K562 (cell line): ENCODE results near the gene ARHGAP12. TPM values are rescaled to one million over a fixed set of nuclear protein-coding genes. Genes with fewer than 3 reads are reported as not detected.

ENCODE experiments used
- ATAC-seq: fragments of 200-7000 bp; cut with Tn5 transposase; 3 replicates; pipeline ENCODE4 v1.9.1; 2020; ENCODE audit warnings: moderate library complexity
- BruUV-seq: library from RNA; stranded (reverse); fragments of 400-500 nt; replicated peaks from 2 replicates; lab custom pipeline; 2021; lab: Mats Ljungman, UMichigan
- CTCF ChIA-PET: fragments of 300-600 bp; formaldehyde crosslinking; extraction: SDS; loops from one replicate; lab custom pipeline; 2021; ENCODE audit warnings: low intra/inter-chr PET ratio; lab: Yijun Ruan, JAX
- POLR2A ChIA-PET: fragments of 300-600, 350-650 bp; sonication (Branson Sonifier 250); formaldehyde crosslinking; extraction: SDS; loops from one replicate; lab custom pipeline; 2021; ENCODE audit warnings: antibody characterized with exemption, inconsistent platforms; lab: Yijun Ruan, JAX
- DNase-seq, 4 experiments: peaks; one replicate each; pipeline versions ENCODE4 v3.0.0 to v3.0.0-alpha.2; 2011 to 2018; ENCODE audit warnings: low spot score in 3 of 4, mixed read lengths in 3 of 4; ENCODE audit errors: extremely low read depth in 1 of 4
- FAIRE-seq: peaks from 2 replicates; lab custom pipeline; 2011; peaks lifted over from hg19 to GRCh38; lab: Jason Lieb, UNC
- H2AFZ ChIP-seq: 2 replicates; pipeline ENCODE4 v1.6.0; 2011; ENCODE audit warnings: low read depth, low read length, control low read depth, inconsistent platforms
- H3K27ac ChIP-seq: fragments of 200-600 bp; 3 replicates; pipeline ENCODE4 v1.8.0; 2011; ENCODE audit warnings: low read depth, mild to moderate bottlenecking, control low read depth, inconsistent platforms, low read length, moderate library complexity, mixed read lengths; ENCODE audit errors: extremely low read depth
- H3K27me3 ChIP-seq, 2 experiments: fragments of 300-600 bp in 1 of 2; 2 replicates in 1 of 2; 3 replicates in 1 of 2; pipeline versions ENCODE4 v1.6.0 to v1.8.0; 2011; ENCODE audit warnings: inconsistent platforms in 2 of 2, low read length in 2 of 2, mild to moderate bottlenecking in 1 of 2, mixed read lengths in 1 of 2, moderate library complexity in 1 of 2; ENCODE audit not compliant: control insufficient read depth in 2 of 2, insufficient read depth in 2 of 2
- H3K36me3 ChIP-seq: fragments of 300-600 bp; 3 replicates; pipeline ENCODE4 v1.8.0; 2011; ENCODE audit warnings: mild to moderate bottlenecking, low read length, inconsistent platforms; ENCODE audit not compliant: control insufficient read depth, insufficient read depth
- H3K4me1 ChIP-seq, 2 experiments: fragments of 200-600 bp in 1 of 2; replicated peaks in 1 of 2; 2 replicates in 1 of 2; 3 replicates in 1 of 2; pipeline versions ENCODE4 v1.5.1 to v1.8.0; 2011; ENCODE audit warnings: inconsistent platforms in 2 of 2, low read length in 2 of 2, mild to moderate bottlenecking in 1 of 2, mixed read lengths in 1 of 2, moderate library complexity in 1 of 2; ENCODE audit not compliant: control insufficient read depth in 2 of 2, insufficient read depth in 2 of 2
- H3K4me2 ChIP-seq: 2 replicates; pipeline ENCODE4 v1.6.1; 2011; ENCODE audit warnings: low read length, control low read depth, inconsistent platforms, mixed read lengths; ENCODE audit not compliant: insufficient read depth
- H3K4me3 ChIP-seq: fragments of 200-600 bp; sonication (generic), shearing (Covaris generic); 2 replicates; pipeline ENCODE4 v1.5.1; 2016; ENCODE audit warnings: control low read depth, inconsistent platforms
- H3K79me2 ChIP-seq: fragments of 200-600 bp; 3 replicates; pipeline ENCODE4 v1.8.0; 2011; ENCODE audit warnings: low read length, inconsistent platforms; ENCODE audit not compliant: control insufficient read depth, insufficient read depth
- H3K9ac ChIP-seq, 2 experiments: 2 replicates each; pipeline versions ENCODE4 v1.6.0 to v1.6.1; 2011; ENCODE audit warnings: low read depth in 2 of 2, low read length in 2 of 2, control low read depth in 1 of 2, inconsistent platforms in 1 of 2, mild to moderate bottlenecking in 1 of 2, mixed read lengths in 1 of 2; ENCODE audit not compliant: insufficient read depth in 1 of 2
- H3K9me1 ChIP-seq: one replicate; pipeline ENCODE4 v1.6.0; 2011; ENCODE audit warnings: inconsistent platforms, mild to moderate bottlenecking, low read length, moderate library complexity; ENCODE audit not compliant: control insufficient read depth, insufficient read depth
- H3K9me3 ChIP-seq: replicated peaks from 2 replicates; pipeline ENCODE4 v1.5.1; 2011; ENCODE audit warnings: low read depth, low read length, inconsistent platforms; ENCODE audit not compliant: control insufficient read depth, insufficient read depth
- H4K20me1 ChIP-seq: replicated peaks from 2 replicates; pipeline ENCODE4 v1.6.1; 2011; ENCODE audit warnings: low read length, inconsistent platforms, mixed read lengths; ENCODE audit not compliant: control insufficient read depth, insufficient read depth
- BCL6 ChIP-seq: fragments of 250-450 bp; sonication (Bioruptor Pico); IDR thresholded peaks from 2 replicates; pipeline ENCODE4 v1.4.0; 2020
- EZH2 ChIP-seq: IDR thresholded peaks from 2 replicates; pipeline ENCODE4 v1.6.1; 2012; ENCODE audit warnings: low read depth, mild to moderate bottlenecking, inconsistent platforms, low read length, borderline replicate concordance
- NCOA6 ChIP-seq: fragments of 450-650 bp; IDR thresholded peaks from 2 replicates; pipeline ENCODE4 v1.6.1; 2017; ENCODE audit warnings: mild to moderate bottlenecking
- NONO ChIP-seq, 2 experiments: fragments of 200-400 bp in 1 of 2; fragments of 450-650 bp in 1 of 2; formaldehyde crosslinking in 1 of 2; IDR thresholded peaks; 2 replicates each; pipeline ENCODE4 v1.6.1; 2017; ENCODE audit warnings: low read depth in 2 of 2, mild to moderate bottlenecking in 2 of 2, moderate library complexity in 2 of 2, low read length in 1 of 2
- NUFIP1 ChIP-seq: fragments of 450-650 bp; IDR thresholded peaks from 2 replicates; pipeline ENCODE4 v1.6.1; 2018; ENCODE audit not compliant: partially characterized antibody
- PRMT5 ChIP-seq: sonication (generic); formaldehyde crosslinking; IDR thresholded peaks from 2 replicates; pipeline ENCODE4 v1.5.0; 2020; ENCODE audit warnings: missing genetic modification reagents
- PRPF4 ChIP-seq: fragments of 200-400 bp; formaldehyde crosslinking; IDR thresholded peaks from one replicate; pipeline ENCODE4 v1.6.1; 2017; ENCODE audit warnings: low read length, low read depth, mild to moderate bottlenecking; ENCODE audit not compliant: insufficient read depth, poor library complexity, severe bottlenecking
- SLC30A9 ChIP-seq: fragments of 250-450 bp; sonication (Bioruptor Pico); IDR thresholded peaks from 2 replicates; pipeline ENCODE4 v1.8.0; 2022; ENCODE audit warnings: mild to moderate bottlenecking, moderate library complexity
- SUPT5H ChIP-seq: fragments of 450-650 bp; IDR thresholded peaks from 2 replicates; pipeline ENCODE4 v1.6.1; 2016
- ZNF217 ChIP-seq: sonication (generic); formaldehyde crosslinking; IDR thresholded peaks from 2 replicates; pipeline ENCODE4 v1.8.0; 2022; ENCODE audit warnings: mild to moderate bottlenecking, missing genetic modification reagents
- ZNF408 ChIP-seq: fragments of 250-450 bp; sonication (Bioruptor Pico); IDR thresholded peaks from 2 replicates; pipeline ENCODE4 v1.4.0; 2020; ENCODE audit warnings: low read depth, mild to moderate bottlenecking, moderate library complexity
- ZNF507 ChIP-seq: conservative IDR thresholded peaks from 2 replicates; pipeline ENCODE4 v1.6.1; 2017; ENCODE audit warnings: missing genetic modification characterization, missing compliant biosample characterization
- ZNF766 ChIP-seq: fragments of 200-800 bp; sonication (Bioruptor generic); conservative IDR thresholded peaks from 2 replicates; pipeline ENCODE4 v1.6.1; 2016; ENCODE audit warnings: missing genetic modification characterization, missing compliant biosample characterization
- WGBS: fragments of 100-300 bp; shearing (Covaris generic); methylation state at CpG from one replicate; pipeline ENCODE4 v1.1.6; 2016; ENCODE audit warnings: low coverage, mixed read lengths; ENCODE audit not compliant: insufficient coverage; ENCODE audit errors: missing lambda C conversion rate; 5-methylcytosine and 5-hydroxymethylcytosine counted together
- in situ Hi-C: fragments of 300-500 bp; cut with MboI; formaldehyde crosslinking; loops from 4 replicates; pipeline ENCODE4 v1.15.0; 2018; ENCODE audit warnings: inconsistent platforms, mixed read lengths
- intact Hi-C: fragments of 100-400 bp; cut with micrococcal nuclease; formaldehyde crosslinking; loops from 2 replicates; pipeline ENCODE4 v1.14.2; 2022
- polyA plus RNA-seq, 8 experiments: library from polyadenylated mRNA; depleted of rRNA in 4 of 8; stranded (reverse) in 5 of 8; unstranded in 3 of 8; fragments of >200 nt; fragmentation: Nextera tagmentation in 2 of 8; fragmentation: Illumina TruSeq in 1 of 8; extraction: Ambion mirVana in 2 of 8; extraction: Trizol in 1 of 8; gene quantifications; 2 replicates each; pipeline versions ENCODE4 v1.2.1 to v1.2.3, GENCODE V29; 2011 to 2014; ENCODE audit warnings: inconsistent platforms in 1 of 8, missing spikeins in 1 of 8
- total RNA-seq, 7 experiments: library from RNA; depleted of rRNA in 6 of 7; stranded (reverse); fragments of >200 nt in 6 of 7; fragmentation: Illumina TruSeq in 2 of 7; extraction: Trizol in 2 of 7; gene quantifications; 2 replicates each; pipeline versions ENCODE4 v1.2.1 to v1.2.3, GENCODE V29; 2011 to 2021; ENCODE audit warnings: low replicate concordance in 1 of 7
- TF ChIP-seq, protein P1 (sequence below): sonication (generic); formaldehyde crosslinking; IDR thresholded peaks from 2 replicates; pipeline ENCODE4 v1.8.0; 2022; ENCODE audit warnings: mild to moderate bottlenecking, missing genetic modification reagents
- TF ChIP-seq, protein P2 (sequence below): fragments of 450-650 bp; IDR thresholded peaks from one replicate; pipeline ENCODE4 v1.6.1; 2018; ENCODE audit warnings: mild to moderate bottlenecking, moderate library complexity; ENCODE audit not compliant: partially characterized antibody
- TF ChIP-seq, protein P3 (sequence below): fragments of 250-450 bp; sonication (Bioruptor Pico); IDR thresholded peaks from 2 replicates; pipeline ENCODE4 v1.6.1; 2021; ENCODE audit warnings: mild to moderate bottlenecking
- TF ChIP-seq, protein P4 (sequence below): fragments of 250-450 bp; sonication (Bioruptor Pico); IDR thresholded peaks from 2 replicates; pipeline ENCODE4 v1.8.0; 2021; ENCODE audit warnings: moderate library complexity, mild to moderate bottlenecking, inconsistent platforms
- TF ChIP-seq, protein P5 (sequence below): sonication (generic); formaldehyde crosslinking; IDR thresholded peaks from 2 replicates; pipeline ENCODE4 v1.8.0; 2022; ENCODE audit warnings: mild to moderate bottlenecking, missing genetic modification reagents
- TF ChIP-seq, protein P6 (sequence below), 2 experiments: IDR thresholded peaks; 2 replicates each; pipeline ENCODE4 v1.6.1; 2012; ENCODE audit warnings: improper control_type of control experiment in 2 of 2, low read depth in 2 of 2, low read length in 2 of 2, borderline replicate concordance in 1 of 2

The ARHGAP12 gene
- total and polyA plus RNA-seq, 9 of the 15 experiments (the other 6 are each of a cell fraction or from before 2014, with no cell fraction given): 4.4 to 18.7 (median 10.1) TPM

DNA sequence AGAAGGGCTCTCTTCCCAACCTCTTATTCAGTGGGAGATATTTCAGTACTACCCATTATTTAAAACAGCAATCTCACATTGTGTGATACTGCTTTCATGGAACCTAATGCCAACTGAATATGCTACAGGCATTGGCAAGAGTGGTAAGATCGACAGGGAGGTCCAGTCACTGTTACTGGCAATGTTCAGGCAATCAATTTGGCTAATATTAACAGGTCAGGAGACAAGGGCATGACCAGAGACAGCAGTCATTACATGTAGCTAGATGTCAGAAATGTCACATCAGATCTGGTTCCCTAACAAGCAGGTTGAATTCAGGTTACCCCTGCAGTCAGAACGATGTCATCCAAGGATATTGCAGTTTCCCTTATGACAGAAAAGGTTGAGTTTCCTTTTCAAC, 129.4 kb downstream of the ARHGAP12 start:
- Histone ChIP-seq H3K36me3 (no peaks in the 10 kb centered on the region), H3K9me1 (no peaks in the 10 kb centered on the region), H2AFZ (no peak overlapping the region), H4K20me1 (no peaks in the 10 kb centered on the region), H3K9ac (no peak overlapping the region), H3K79me2 (no peaks in the 10 kb centered on the region), H3K4me1 (no peaks in the 10 kb centered on the region), H3K27ac (no peak overlapping the region)
- intact Hi-C loops: no loop called here
- POLR2A ChIA-PET: no interaction called here
- in situ Hi-C loops: loop anchor here (25.0 kb wide), 1 partner anchor 1062 kb away; no protein-coding TSS in a partner anchor
- DNase-seq: no peak
- no TSS peak for BruUV-seq
- no peak for ATAC-seq
- TF ChIP-seq SLC30A9 (CRISPR knock-in tag): no peak
- no peak for TF ChIP-seq PRPF4
- TF ChIP-seq PRMT5 (CRISPR knock-in tag): no peak
- TF ChIP-seq ZNF507: no peak
- no peak for TF ChIP-seq BCL6 (CRISPR knock-in tag)
- TF ChIP-seq, protein P1, sequence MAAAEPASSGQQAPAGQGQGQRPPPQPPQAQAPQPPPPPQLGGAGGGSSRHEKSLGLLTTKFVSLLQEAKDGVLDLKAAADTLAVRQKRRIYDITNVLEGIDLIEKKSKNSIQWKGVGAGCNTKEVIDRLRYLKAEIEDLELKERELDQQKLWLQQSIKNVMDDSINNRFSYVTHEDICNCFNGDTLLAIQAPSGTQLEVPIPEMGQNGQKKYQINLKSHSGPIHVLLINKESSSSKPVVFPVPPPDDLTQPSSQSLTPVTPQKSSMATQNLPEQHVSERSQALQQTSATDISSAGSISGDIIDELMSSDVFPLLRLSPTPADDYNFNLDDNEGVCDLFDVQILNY: no peak
- TF ChIP-seq ZNF766 (CRISPR knock-in tag): no peak
- TF ChIP-seq, protein P2, sequence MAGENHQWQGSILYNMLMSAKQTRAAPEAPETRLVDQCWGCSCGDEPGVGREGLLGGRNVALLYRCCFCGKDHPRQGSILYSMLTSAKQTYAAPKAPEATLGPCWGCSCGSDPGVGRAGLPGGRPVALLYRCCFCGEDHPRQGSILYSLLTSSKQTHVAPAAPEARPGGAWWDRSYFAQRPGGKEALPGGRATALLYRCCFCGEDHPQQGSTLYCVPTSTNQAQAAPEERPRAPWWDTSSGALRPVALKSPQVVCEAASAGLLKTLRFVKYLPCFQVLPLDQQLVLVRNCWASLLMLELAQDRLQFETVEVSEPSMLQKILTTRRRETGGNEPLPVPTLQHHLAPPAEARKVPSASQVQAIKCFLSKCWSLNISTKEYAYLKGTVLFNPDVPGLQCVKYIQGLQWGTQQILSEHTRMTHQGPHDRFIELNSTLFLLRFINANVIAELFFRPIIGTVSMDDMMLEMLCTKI: no peak
- no peak for TF ChIP-seq NONO (IDR thresholded peaks at IDR 0.05; ENCODE audit: low read depth in 2 of 2, low read length in 1 of 2)
- TF ChIP-seq NUFIP1: no peak
- no peak for TF ChIP-seq ZNF408 (CRISPR knock-in tag)
- TF ChIP-seq, protein P3, sequence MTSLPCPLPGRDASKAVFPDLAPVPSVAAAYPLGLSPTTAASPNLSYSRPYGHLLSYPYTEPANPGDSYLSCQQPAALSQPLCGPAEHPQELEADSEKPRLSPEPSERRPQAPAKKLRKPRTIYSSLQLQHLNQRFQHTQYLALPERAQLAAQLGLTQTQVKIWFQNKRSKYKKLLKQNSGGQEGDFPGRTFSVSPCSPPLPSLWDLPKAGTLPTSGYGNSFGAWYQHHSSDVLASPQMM (CRISPR knock-in tag): no peak
- TF ChIP-seq ZNF217: no peak
- TF ChIP-seq, protein P4, sequence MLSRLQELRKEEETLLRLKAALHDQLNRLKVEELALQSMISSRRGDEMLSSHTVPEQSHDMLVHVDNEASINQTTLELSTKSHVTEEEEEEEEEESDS: no peak
- TF ChIP-seq, protein P5, sequence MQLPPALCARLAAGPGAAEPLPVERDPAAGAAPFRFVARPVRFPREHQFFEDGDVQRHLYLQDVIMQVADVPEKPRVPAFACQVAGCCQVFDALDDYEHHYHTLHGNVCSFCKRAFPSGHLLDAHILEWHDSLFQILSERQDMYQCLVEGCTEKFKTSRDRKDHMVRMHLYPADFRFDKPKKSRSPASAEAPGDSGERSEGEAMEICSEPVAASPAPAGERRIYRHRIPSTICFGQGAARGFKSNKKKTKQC (CRISPR knock-in tag): no peak
- no peak for TF ChIP-seq EZH2
- no peak for TF ChIP-seq NCOA6
- no peak for TF ChIP-seq SUPT5H
- TF ChIP-seq, protein P6, sequence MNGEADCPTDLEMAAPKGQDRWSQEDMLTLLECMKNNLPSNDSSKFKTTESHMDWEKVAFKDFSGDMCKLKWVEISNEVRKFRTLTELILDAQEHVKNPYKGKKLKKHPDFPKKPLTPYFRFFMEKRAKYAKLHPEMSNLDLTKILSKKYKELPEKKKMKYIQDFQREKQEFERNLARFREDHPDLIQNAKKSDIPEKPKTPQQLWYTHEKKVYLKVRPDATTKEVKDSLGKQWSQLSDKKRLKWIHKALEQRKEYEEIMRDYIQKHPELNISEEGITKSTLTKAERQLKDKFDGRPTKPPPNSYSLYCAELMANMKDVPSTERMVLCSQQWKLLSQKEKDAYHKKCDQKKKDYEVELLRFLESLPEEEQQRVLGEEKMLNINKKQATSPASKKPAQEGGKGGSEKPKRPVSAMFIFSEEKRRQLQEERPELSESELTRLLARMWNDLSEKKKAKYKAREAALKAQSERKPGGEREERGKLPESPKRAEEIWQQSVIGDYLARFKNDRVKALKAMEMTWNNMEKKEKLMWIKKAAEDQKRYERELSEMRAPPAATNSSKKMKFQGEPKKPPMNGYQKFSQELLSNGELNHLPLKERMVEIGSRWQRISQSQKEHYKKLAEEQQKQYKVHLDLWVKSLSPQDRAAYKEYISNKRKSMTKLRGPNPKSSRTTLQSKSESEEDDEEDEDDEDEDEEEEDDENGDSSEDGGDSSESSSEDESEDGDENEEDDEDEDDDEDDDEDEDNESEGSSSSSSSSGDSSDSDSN (IDR thresholded peaks at IDR 0.05; ENCODE audit: borderline replicate concordance in 1 of 2, low read depth in 2 of 2, low read length in 2 of 2): no peak
- TF ChIP-seq, all 486 proteins: peak for 0
- Histone ChIP-seq H3K9me3 (no peaks in the 10 kb centered on the region), H3K27me3 (no peaks in the 10 kb centered on the region; a peak in 1 of 5 replicates), H3K4me2 (no peak overlapping the region), H3K4me3 (no peak overlapping the region)
- FAIRE-seq: no peak
- 0% methylated on average over 2 of the region's 2 CpGs for WGBS
- CTCF ChIA-PET: no interaction called here
